HG02884 (cell line): Measurements from ENCODE around the gene ME1.
"Not testable (repeated sequence)": the region's sequence is repeated elsewhere in the genome, so short reads cannot be mapped to it uniquely, and the experiment has no call there.

Source experiments
- ATAC-seq: cut with Tn5 transposase; IDR thresholded peaks from one replicate; pipeline ENCODE4 v1.9.1; 2021; ENCODE audit warnings: mild to moderate bottlenecking, moderate library complexity; ENCODE audit not compliant: unreplicated experiment

Gene ME1

GRCh38 chr6:83432636-83433035 lies 1.8 kb upstream of the ME1 start:
- no peak for ATAC-seq

- ATAC-seq = no peak
These were observed 799 bp upstream of the ME1 start for GRCh38 chr6:83431545-83432155.

- ATAC-seq = peak; percentile 2
These were observed 817 bp downstream of the ME1 start for GRCh38 chr6:83429857-83430610.

GRCh38 chr6:83429269-83429668 lies 1.6 kb downstream of the ME1 start:
- ATAC-seq = no peak

DNA sequence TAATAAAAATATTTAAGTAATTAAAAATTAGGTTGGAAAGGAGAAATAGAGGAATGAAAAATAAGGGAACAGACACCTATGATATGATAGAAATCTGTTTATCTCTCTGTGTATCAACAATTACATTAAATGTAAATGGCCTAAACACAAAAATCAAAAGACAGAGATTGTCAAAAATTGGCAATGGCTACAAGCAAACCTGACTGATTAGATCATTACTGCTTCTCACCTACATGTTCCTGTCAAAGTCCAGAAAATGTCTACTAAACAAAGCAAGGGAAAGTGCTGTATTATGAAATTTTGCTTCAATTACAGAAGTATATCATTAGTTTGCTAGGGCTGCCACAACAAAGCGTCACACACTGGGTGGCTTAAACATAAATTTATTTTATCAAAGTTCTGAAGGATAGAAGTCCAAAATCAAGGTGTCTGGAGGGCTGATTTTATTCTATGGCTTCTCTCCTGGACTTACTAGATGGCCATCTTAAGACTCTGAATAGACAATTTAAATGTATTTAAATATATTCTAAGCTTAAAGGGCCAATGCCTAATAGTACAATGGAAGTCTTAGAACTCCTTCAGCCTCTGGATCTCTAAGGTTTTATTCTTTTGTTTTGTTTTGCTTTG lies 6.3 kb downstream of the ME1 start:
- no peak for ATAC-seq

- peak; percentile 63 for ATAC-seq
These were observed 12.8 kb downstream of the ME1 start for GRCh38 chr6:83417880-83418663.

GRCh38 chr6:83413068-83413467 lies 17.8 kb downstream of the ME1 start:
- no peak for ATAC-seq

DNA sequence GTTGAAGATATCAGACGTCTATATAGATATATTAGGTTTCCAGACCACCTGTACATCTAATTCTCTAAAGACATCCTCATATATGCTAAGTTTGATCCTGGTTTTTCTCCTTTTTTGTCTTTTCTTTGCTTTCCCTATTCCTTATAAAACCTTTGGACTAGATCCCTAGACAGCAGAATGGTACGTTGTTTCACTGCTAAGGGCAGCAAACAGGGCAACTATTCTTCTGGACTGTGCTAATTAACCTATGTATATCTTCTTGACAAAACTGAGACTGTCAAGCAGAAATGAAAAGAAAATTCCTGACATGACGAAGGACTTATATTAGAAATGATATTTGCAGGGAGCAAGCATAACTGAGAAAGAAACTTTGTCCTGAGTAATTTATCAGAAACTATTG lies 19.1 kb downstream of the ME1 start:
- no peak for ATAC-seq

GRCh38 chr6:83403191-83403590 lies 27.7 kb downstream of the ME1 start:
- ATAC-seq = no peak

DNA sequence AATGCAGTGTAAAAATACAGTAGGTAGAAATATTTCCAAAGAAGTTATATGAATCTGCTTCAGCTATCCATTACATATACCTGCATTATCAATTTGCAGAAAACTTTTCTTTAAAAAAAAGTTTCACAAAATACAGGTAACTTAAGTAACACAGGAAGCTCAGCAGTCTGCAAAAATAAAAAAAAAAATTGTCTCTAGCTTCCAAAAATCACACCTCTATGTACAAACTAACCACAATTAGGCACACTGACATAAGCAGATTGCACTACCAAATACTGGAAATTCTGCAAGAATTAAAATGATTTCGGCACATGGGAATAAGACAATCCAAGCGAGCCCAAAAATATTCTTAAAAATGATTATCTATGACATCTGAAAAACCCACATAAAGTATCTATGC lies 41.2 kb downstream of the ME1 start:
- ATAC-seq = no peak

- no peak for ATAC-seq
These were observed 45.4 kb downstream of the ME1 start for GRCh38 chr6:83385473-83385872.

DNA sequence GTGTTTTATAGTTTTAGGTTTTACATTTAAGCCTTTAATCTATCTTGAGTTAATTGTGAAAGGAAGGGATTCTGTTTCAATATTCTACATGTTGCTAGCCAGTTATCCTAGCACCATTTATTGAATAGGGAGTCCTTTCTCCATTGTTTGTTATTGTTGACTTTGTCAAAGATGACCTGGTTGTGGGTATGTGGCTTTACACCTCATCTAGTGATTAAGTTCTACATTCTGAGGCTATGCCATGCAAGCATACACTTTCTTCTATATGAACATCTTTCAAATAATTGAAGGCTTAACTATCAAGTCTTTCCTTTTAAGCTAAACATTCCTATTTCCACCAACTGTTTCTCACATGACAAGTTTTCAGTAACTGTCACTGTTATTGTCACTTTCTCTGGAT lies 46.1 kb downstream of the ME1 start:
- no peak for ATAC-seq

- no peak for ATAC-seq
These were observed 48.9 kb downstream of the ME1 start for GRCh38 chr6:83381949-83382348.

- no peak for ATAC-seq
These were observed 52.0 kb downstream of the ME1 start for GRCh38 chr6:83378621-83379388.

GRCh38 chr6:83371423-83371822 lies 59.4 kb downstream of the ME1 start:
- ATAC-seq = no peak

DNA sequence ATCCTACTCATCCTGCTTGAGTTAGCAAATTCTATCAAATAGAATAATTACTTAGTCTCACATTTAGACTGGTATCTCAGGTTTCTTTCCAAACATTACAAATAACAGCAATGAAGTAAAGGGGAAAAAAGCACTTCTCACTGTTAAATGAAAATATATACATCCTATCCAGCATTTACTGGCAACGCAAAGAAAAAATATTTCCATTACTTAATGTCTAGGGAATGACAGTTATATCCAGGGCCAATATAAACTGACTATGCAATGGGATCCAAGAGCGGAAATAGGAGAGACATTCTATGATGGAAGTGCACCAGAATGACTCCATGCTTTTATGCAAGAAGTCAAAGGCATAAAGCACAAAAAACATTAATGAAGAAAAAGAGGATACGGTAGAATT lies 60.3 kb downstream of the ME1 start:
- no peak for ATAC-seq

DNA sequence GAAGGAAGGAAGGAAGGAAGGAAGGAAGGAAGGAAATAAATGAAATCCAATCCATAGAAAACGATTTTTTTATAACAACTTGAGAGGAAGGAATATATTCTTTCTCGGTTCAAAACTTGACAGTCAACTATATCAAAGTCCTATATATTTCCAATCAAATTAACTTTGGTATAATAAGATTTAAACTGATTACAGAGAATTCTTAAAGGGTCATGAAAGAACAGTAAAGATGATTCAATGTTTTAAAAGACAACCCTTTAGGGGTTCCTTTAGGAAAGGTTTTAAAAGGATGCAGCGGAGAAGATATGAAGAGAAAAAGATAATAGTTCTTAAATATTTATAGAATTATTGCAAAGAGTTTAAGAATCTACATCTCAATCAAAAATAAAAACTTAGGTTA lies 61.2 kb downstream of the ME1 start:
- ATAC-seq = no peak

GRCh38 chr6:83368577-83368976 lies 62.3 kb downstream of the ME1 start:
- no peak for ATAC-seq

DNA sequence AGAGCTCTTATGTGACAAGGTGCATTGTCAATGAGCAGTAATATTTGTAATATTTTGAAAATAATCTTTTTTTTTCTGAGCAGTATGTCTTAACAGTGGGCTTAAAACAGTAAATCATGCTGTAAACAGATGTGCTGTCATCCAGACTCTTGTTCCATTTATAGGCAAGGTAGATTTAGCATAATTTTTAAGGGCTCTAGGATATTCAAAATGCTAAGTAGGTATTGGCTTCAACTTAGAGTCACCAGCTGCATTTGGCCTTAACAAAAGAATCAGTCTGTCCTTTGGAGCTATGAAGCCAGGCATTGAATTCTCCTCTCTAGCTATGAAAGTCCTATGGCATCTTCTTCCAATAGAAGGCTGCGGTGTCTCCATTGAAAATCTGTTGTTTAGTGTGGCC lies 63.7 kb downstream of the ME1 start:
- ATAC-seq = no peak

GRCh38 chr6:83365931-83366330 lies 64.9 kb downstream of the ME1 start:
- no peak for ATAC-seq

GRCh38 chr6:83362349-83362748 lies 68.5 kb downstream of the ME1 start:
- not testable (repeated sequence) for ATAC-seq
